OCI-LY7 (cell line): ENCODE measurements around the gene ADCY7.

Experiments used
- CTCF ChIP-seq: fragments of 200-600 bp; sonication (generic); conservative IDR thresholded peaks from 2 replicates; pipeline ENCODE4 v1.5.1; 2014; ENCODE audit warnings: mild to moderate bottlenecking, antibody characterized with exemption, low read length, moderate library complexity, mixed read lengths
- EZH2phosphoT487 ChIP-seq: fragments of 200-600 bp; sonication (generic); IDR thresholded peaks from 2 replicates; pipeline ENCODE4 v1.6.1; 2018; ENCODE audit warnings: low read depth, borderline replicate concordance, mild to moderate bottlenecking, mixed run types, antibody characterized with exemption, low read length, moderate library complexity, mixed read lengths

- TF ChIP-seq CTCF (no peak), EZH2phosphoT487 (no peak)
Measured at GRCh38 chr16:50235581-50235980, 30.8 kb upstream of the ADCY7 start.
